Activated CD4-positive, alpha-beta T cell treated with anti-CD3 and anti-CD28 coated beads, Interleukin-2, amount 50 U/mL, for 1 hour (primary cell): ENCODE results near the gene NAP1L1.
A peak's percentile ranks its signal among the peaks of the same experiment; 100 is the strongest.

Experiments used
- DNase-seq: peaks from one replicate; pipeline ENCODE4 v3.0.0-alpha.2; 2020

Gene NAP1L1

GRCh38 chr12:76037130-76038103, 47.1 kb downstream of the NAP1L1 start:
- no peak for DNase-seq

- DNase-seq, result no peak
Observed at GRCh38 chr12:76035045-76035444, 49.4 kb downstream of the NAP1L1 start.

- DNase-seq, result no peak
Observed at GRCh38 chr12:76033081-76034011, 51.1 kb downstream of the NAP1L1 start.

- peak; percentile 34 for DNase-seq
Observed at GRCh38 chr12:76032043-76032981, 52.2 kb downstream of the NAP1L1 start.

- DNase-seq, result peak; percentile 90
Observed at GRCh38 chr12:76031414-76032042, 53.0 kb downstream of the NAP1L1 start, which contains the start of gene PHLDA1. Gene PHLDA1, minus strand, starts transcription at chr12:76031776.

- no peak for DNase-seq
Observed at GRCh38 chr12:76031081-76031413, 53.4 kb downstream of the NAP1L1 start.

GRCh38 chr12:76030341-76031080, 54.0 kb downstream of the NAP1L1 start:
- peak; percentile 43 for DNase-seq

GRCh38 chr12:76029982-76030340, 54.5 kb downstream of the NAP1L1 start:
- DNase-seq, result no peak

GRCh38 chr12:76028571-76029277, 55.8 kb downstream of the NAP1L1 start:
- no peak for DNase-seq

- DNase-seq, result no peak
Observed at GRCh38 chr12:76026643-76027063, 57.8 kb downstream of the NAP1L1 start.

- DNase-seq, result no peak
Observed at GRCh38 chr12:76025601-76026575, 58.6 kb downstream of the NAP1L1 start.

- no peak for DNase-seq
Observed at GRCh38 chr12:76024942-76025600, 59.4 kb downstream of the NAP1L1 start.

- no peak for DNase-seq
Observed at GRCh38 chr12:76024102-76024781, 60.2 kb downstream of the NAP1L1 start.

GRCh38 chr12:76023069-76023690, 61.3 kb downstream of the NAP1L1 start:
- no peak for DNase-seq

GRCh38 chr12:76022506-76022905, 62.0 kb downstream of the NAP1L1 start:
- no peak for DNase-seq

GRCh38 chr12:76020731-76021672, 63.5 kb downstream of the NAP1L1 start:
- peak; percentile 47 for DNase-seq
